Gastrocnemius medialis (tissue), 4 donors: ENCODE results near the gene ANKRD31.
"Not testable (repeated sequence)": the region's sequence is repeated elsewhere in the genome, so short reads cannot be mapped to it uniquely, and the experiment has no call there.

ENCODE experiments used
- POLR2A ChIP-seq, 2 donors: fragments of 450-650 bp; IDR thresholded peaks; one replicate each; pipeline ENCODE4 v1.6.1; 2017; ENCODE audit warnings: antibody characterized with exemption in 2 of 2, mild to moderate bottlenecking in 2 of 2, moderate library complexity in 2 of 2
- TF ChIP-seq, protein P1 (sequence below), 5 experiments: fragments of 450-650 bp in 3 of 5; fragments of 200-600 bp in 2 of 5; sonication (generic) in 2 of 5; IDR thresholded peaks in 4 of 5; conservative IDR thresholded peaks in 1 of 5; 1 replicate in 4 of 5; 2 replicates in 1 of 5; pipeline ENCODE4 v1.5.1; 2016 to 2019; ENCODE audit warnings: antibody characterized with exemption in 5 of 5, mild to moderate bottlenecking in 3 of 5, moderate library complexity in 3 of 5

DNA sequence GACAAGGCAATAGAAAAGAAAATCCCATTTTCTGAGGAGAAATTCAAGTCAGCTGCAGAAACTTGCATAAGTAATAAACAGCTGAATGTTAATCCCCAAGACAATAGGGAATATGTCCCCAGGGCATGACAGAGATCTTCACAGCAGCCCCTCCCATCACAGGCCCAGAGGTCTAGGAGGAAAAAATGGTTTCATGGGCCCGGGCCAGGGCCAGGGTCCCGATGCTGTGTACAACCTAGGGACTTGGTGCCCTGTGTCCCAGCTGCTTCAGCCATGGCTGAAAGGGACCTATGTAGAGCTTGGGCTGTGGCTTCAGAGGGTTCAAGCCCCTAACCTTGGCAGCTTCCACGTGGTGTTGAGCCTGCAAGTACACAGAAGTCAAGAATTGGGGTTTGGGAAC lies 75.2 kb downstream of the ANKRD31 start:
- TF ChIP-seq, protein P1, sequence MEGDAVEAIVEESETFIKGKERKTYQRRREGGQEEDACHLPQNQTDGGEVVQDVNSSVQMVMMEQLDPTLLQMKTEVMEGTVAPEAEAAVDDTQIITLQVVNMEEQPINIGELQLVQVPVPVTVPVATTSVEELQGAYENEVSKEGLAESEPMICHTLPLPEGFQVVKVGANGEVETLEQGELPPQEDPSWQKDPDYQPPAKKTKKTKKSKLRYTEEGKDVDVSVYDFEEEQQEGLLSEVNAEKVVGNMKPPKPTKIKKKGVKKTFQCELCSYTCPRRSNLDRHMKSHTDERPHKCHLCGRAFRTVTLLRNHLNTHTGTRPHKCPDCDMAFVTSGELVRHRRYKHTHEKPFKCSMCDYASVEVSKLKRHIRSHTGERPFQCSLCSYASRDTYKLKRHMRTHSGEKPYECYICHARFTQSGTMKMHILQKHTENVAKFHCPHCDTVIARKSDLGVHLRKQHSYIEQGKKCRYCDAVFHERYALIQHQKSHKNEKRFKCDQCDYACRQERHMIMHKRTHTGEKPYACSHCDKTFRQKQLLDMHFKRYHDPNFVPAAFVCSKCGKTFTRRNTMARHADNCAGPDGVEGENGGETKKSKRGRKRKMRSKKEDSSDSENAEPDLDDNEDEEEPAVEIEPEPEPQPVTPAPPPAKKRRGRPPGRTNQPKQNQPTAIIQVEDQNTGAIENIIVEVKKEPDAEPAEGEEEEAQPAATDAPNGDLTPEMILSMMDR (IDR thresholded peaks at IDR 0.05 in 4 of 5, conservative IDR thresholded peaks at IDR 0.05 in 1 of 5), result not testable (repeated sequence)
- TF ChIP-seq POLR2A (IDR thresholded peaks at IDR 0.05), result not testable (repeated sequence)
